HEK293T (cell line): ENCODE results near the gene GOLT1A.

Experiments used
- CTCF ChIA-PET: fragments of 350-600 bp; formaldehyde crosslinking; extraction: SDS; loops from one replicate; lab custom pipeline; 2021; ENCODE audit warnings: antibody characterized with exemption, inconsistent platforms; lab: Yijun Ruan, JAX
- POLR2A ChIA-PET: fragments of 350-600 bp; formaldehyde crosslinking; extraction: SDS; loops from one replicate; lab custom pipeline; 2020; ENCODE audit warnings: antibody characterized with exemption, inconsistent platforms; lab: Yijun Ruan, JAX
- DNase-seq: peaks from one replicate; pipeline ENCODE4 v3.0.0; 2012; ENCODE audit warnings: mixed read lengths; ENCODE audit errors: extremely low spot score
- ARNT ChIP-seq: fragments of 450-650 bp; IDR thresholded peaks from 2 replicates; pipeline ENCODE4 v1.6.1; 2017; ENCODE audit warnings: mild to moderate bottlenecking
- BHLHE40 ChIP-seq: fragments of 450-650 bp; IDR thresholded peaks from 2 replicates; pipeline ENCODE4 v1.6.1; 2016; ENCODE audit warnings: mild to moderate bottlenecking, moderate library complexity, borderline replicate concordance
- CTBP1 ChIP-seq: fragments of 450-650 bp; IDR thresholded peaks from 2 replicates; pipeline ENCODE4 v1.6.1; 2016; ENCODE audit warnings: borderline replicate concordance
- ELF4 ChIP-seq: fragments of 450-650 bp; IDR thresholded peaks from 2 replicates; pipeline ENCODE4 v1.6.1; 2017; ENCODE audit warnings: antibody characterized with exemption
- FOXA1 ChIP-seq: fragments of 450-650 bp; IDR thresholded peaks from 2 replicates; pipeline ENCODE4 v1.6.1; 2016; ENCODE audit warnings: mild to moderate bottlenecking
- FOXK2 ChIP-seq: fragments of 450-650 bp; IDR thresholded peaks from 2 replicates; pipeline ENCODE4 v1.6.1; 2016; ENCODE audit warnings: mild to moderate bottlenecking
- FOXM1 ChIP-seq: fragments of 450-650 bp; IDR thresholded peaks from 2 replicates; pipeline ENCODE4 v1.6.1; 2017; ENCODE audit warnings: mild to moderate bottlenecking, borderline replicate concordance
- HDGF ChIP-seq: fragments of 450-650 bp; IDR thresholded peaks from 2 replicates; pipeline ENCODE4 v1.6.1; 2017; ENCODE audit warnings: antibody characterized with exemption, borderline replicate concordance
- L3MBTL2 ChIP-seq: fragments of 450-650 bp; conservative IDR thresholded peaks from 2 replicates; pipeline ENCODE4 v1.6.1; 2016; ENCODE audit warnings: mild to moderate bottlenecking
- LEF1 ChIP-seq: fragments of 450-650 bp; IDR thresholded peaks from 2 replicates; pipeline ENCODE4 v1.6.1; 2017; ENCODE audit warnings: mild to moderate bottlenecking, borderline replicate concordance
- NFRKB ChIP-seq: fragments of 450-650 bp; IDR thresholded peaks from 2 replicates; pipeline ENCODE4 v1.6.1; 2016; ENCODE audit warnings: mild to moderate bottlenecking, moderate library complexity
- PKNOX1 ChIP-seq: fragments of 450-650 bp; IDR thresholded peaks from 2 replicates; pipeline ENCODE4 v1.6.1; 2016
- SP1 ChIP-seq: fragments of 450-650 bp; IDR thresholded peaks from 2 replicates; pipeline ENCODE4 v1.6.1; 2017
- SUZ12 ChIP-seq: fragments of 450-650 bp; IDR thresholded peaks from 2 replicates; pipeline ENCODE4 v1.6.1; 2016; ENCODE audit warnings: mild to moderate bottlenecking
- TARDBP ChIP-seq: fragments of 450-650 bp; IDR thresholded peaks from 2 replicates; pipeline ENCODE4 v1.6.1; 2016
- ZNF384 ChIP-seq: fragments of 450-650 bp; IDR thresholded peaks from 2 replicates; pipeline ENCODE4 v1.6.1; 2016

GOLT1A gene

GRCh38 chr1:204198348-204199340, 15.1 kb downstream of the GOLT1A start:
- ChIA-PET CTCF (interaction anchor here (1.0 to 4.0 kb wide), 3 partner anchors 8 to 36 kb away, joined by 3 to 19 read pairs (median 4); no protein-coding TSS in a partner anchor), POLR2A (interaction anchor here (1.1 kb wide), 1 partner anchor 8 kb away, joined by 3 read pairs; no protein-coding TSS in a partner anchor)
- DNase-seq: no peak
- TF ChIP-seq SUZ12 (no peak), CTBP1 (no peak), SP1 (no peak), NFRKB (no peak), LEF1 (no peak), ARNT (no peak), BHLHE40 (no peak), PKNOX1 (no peak), FOXA1 (no peak), L3MBTL2 (no peak), TARDBP (no peak), FOXM1 (no peak), ZNF384 (no peak), HDGF (no peak), FOXK2 (no peak), ELF4 (no peak)

- no peak for TF ChIP-seq NFRKB
- CTCF ChIA-PET: interaction anchor here (4.0 kb wide), 1 partner anchor 10 kb away, joined by 19 read pairs; no protein-coding TSS in a partner anchor
Observed at GRCh38 chr1:204197068-204197467, 16.7 kb downstream of the GOLT1A start.

GRCh38 chr1:204196068-204196795, 17.6 kb downstream of the GOLT1A start, which contains the start of gene KISS1:
TSS of gene KISS1 (minus strand) at chr1:204196491. CDS start at chr1:204192876, 3,615 bp downstream.
- DNase-seq: no peak
- POLR2A ChIA-PET: no interaction called here
- CTCF ChIA-PET: interaction anchor here (4.0 kb wide), 1 partner anchor 11 kb away, joined by 19 read pairs; no protein-coding TSS in a partner anchor

More at GRCh38 chr1:204197068-204197467, 16.7 kb downstream of the GOLT1A start:
- no peak for DNase-seq
- POLR2A ChIA-PET: no interaction called here

GRCh38 chr1:204194771-204195170, 19.0 kb downstream of the GOLT1A start:
- DNase-seq: no peak
- ChIA-PET POLR2A (no interaction called here), CTCF (no interaction called here)
- TF ChIP-seq CTBP1 (no peak), SUZ12 (no peak), HDGF (no peak), SP1 (no peak), L3MBTL2 (no peak), LEF1 (no peak), PKNOX1 (no peak), NFRKB (no peak), BHLHE40 (no peak), FOXK2 (no peak), ZNF384 (no peak), ARNT (no peak), TARDBP (no peak), FOXM1 (no peak), ELF4 (no peak), FOXA1 (no peak)

More at GRCh38 chr1:204196068-204196795, 17.6 kb downstream of the GOLT1A start, which contains the start of gene KISS1:
- TF ChIP-seq TARDBP (no peak), L3MBTL2 (no peak), FOXA1 (no peak), SUZ12 (no peak), FOXM1 (no peak), ELF4 (no peak), BHLHE40 (no peak), PKNOX1 (no peak), NFRKB (no peak), LEF1 (no peak), SP1 (no peak), ARNT (no peak), ZNF384 (no peak), CTBP1 (no peak), HDGF (no peak), FOXK2 (no peak)

- no peak for TF ChIP-seq SUZ12
- TF ChIP-seq LEF1: no peak
- TF ChIP-seq L3MBTL2: no peak
- no peak for TF ChIP-seq ZNF384
- TF ChIP-seq BHLHE40: no peak
- no peak for TF ChIP-seq ELF4
- TF ChIP-seq ARNT: no peak
- TF ChIP-seq PKNOX1: no peak
- TF ChIP-seq FOXK2: no peak
- no peak for DNase-seq
- ChIA-PET POLR2A (no interaction called here), CTCF (no interaction called here)
Observed at GRCh38 chr1:204194080-204194479, 19.7 kb downstream of the GOLT1A start.
